Body of pancreas (tissue), 4 donors: Measurements from ENCODE around the gene MYOCD.

Source experiments
- CTCF ChIP-seq, 7 experiments: fragments of 450-650 bp in 4 of 7; fragments of 200-600 bp in 3 of 7; sonication (generic) in 3 of 7; IDR thresholded peaks; one replicate each; pipeline ENCODE4 v1.5.1; 2016 to 2019; ENCODE audit warnings: antibody characterized with exemption in 7 of 7
- POLR2A ChIP-seq, 3 donors: fragments of 450-650 bp; IDR thresholded peaks; one replicate each; pipeline ENCODE4 v1.6.1; 2016; ENCODE audit warnings: antibody characterized with exemption in 3 of 3, mild to moderate bottlenecking in 2 of 3

DNA sequence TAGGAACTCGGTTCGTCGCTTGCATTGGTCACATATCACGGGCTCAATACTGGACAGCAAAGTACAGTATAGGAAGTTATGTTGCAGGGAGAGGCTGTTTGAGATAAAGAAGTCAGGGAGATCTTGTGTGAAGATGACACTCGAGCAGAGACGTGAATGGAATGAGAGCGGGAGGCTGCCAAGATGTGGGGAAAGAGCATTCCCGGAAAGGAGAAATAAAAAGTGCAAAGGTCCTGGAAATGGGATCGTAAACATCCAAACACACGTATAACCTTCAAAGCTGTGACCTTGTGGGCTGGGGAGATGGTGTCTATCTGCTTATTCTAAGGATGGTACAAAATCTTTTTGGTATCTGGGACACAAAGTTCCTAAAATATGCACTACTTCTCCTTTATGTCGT lies 43.0 kb upstream of the MYOCD start:
- no peak for TF ChIP-seq CTCF (IDR thresholded peaks at IDR 0.05)
- no peak for TF ChIP-seq POLR2A (IDR thresholded peaks at IDR 0.05)
